Upper lobe of right lung (tissue), 1 donor: Measurements from ENCODE around the gene CAMK1D. TPM values are rescaled to one million over a fixed set of nuclear protein-coding genes. Genes with fewer than 3 reads are reported as not detected.

ENCODE experiments used
- ATAC-seq: fragments of 200-7000 bp; cut with Tn5 transposase; one replicate; pipeline ENCODE4 v1.9.1; 2020; ENCODE audit warnings: mild to moderate bottlenecking, moderate library complexity
- DNase-seq: peaks from one replicate; pipeline ENCODE4 v3.0.0-alpha.2; 2020
- H3K27ac ChIP-seq: fragments of 200-600 bp; one replicate; pipeline ENCODE4 v1.8.0; 2022
- H3K27me3 ChIP-seq: fragments of 200-600 bp; one replicate; pipeline ENCODE4 v1.8.0; 2022; ENCODE audit warnings: mild to moderate bottlenecking
- H3K36me3 ChIP-seq: fragments of 200-600 bp; one replicate; pipeline ENCODE4 v1.8.0; 2022
- H3K4me1 ChIP-seq: fragments of 200-600 bp; one replicate; pipeline ENCODE4 v1.8.0; 2022
- H3K4me3 ChIP-seq: fragments of 200-600 bp; one replicate; pipeline ENCODE4 v1.8.0; 2022; ENCODE audit warnings: mild to moderate bottlenecking
- H3K9me3 ChIP-seq: fragments of 200-600 bp; one replicate; pipeline ENCODE4 v1.8.0; 2022
- CTCF ChIP-seq: fragments of 200-600 bp; IDR thresholded peaks from one replicate; pipeline ENCODE4 v1.8.0; 2022; ENCODE audit warnings: antibody characterized with exemption
- intact Hi-C: fragments of 100-400 bp; cut with DNase I; formaldehyde crosslinking; loops from one replicate; pipeline ENCODE4 v1.11.0; 2022
- total RNA-seq: library from RNA; stranded (reverse); fragmentation: NEBNext Ultra II Directional; extraction: Animal tissue kit (Norgen Biotek cat#: 25700); gene quantifications from one replicate; pipeline ENCODE4 v1.2.1, GENCODE V29; 2021
- donor health status: DM: no; HTN: yes; CAD: no; lungs with severe emphysema.

CAMK1D gene
- total RNA-seq, 1 donor from 2014 or later, result 17.1 TPM

DNA sequence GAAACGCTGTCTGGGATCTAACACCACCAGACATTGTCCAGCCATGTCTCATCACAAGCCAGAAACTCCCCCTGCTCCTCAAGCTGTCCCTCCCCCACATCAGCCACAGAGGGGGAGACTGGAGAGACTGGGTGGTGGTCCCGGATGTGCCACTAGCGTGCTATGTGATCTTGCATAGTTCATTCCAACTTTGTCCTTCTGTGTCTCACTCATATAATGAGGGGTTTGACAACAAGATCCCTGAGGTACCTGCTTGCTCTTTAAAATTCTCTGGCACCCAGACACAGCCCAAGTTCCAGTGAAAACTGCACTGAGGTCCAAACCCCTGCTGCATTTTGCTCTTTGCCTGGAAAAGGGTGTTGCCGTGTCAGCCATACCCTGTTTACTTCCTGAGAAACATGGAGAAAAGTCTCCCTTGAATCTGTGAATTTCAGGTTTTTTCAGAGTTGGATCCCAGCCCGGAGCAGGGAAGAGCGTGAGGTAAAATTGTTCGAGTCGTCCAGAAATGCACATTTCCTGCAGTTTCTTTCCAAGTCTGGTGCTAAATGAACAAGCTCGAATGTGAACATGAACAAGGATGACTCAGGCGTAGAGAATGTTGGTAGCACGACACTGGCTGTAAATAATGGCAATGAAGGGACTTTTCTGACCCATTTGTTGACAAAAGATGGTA lies 495.6 kb downstream of the CAMK1D start:
- H3K27ac ChIP-seq, result no peak overlapping the region
- no peak for ATAC-seq
- intact Hi-C loops, result no loop called here
- H3K4me1 ChIP-seq, result peaks cover 12% of the 10 kb centered on the region
- no peak for TF ChIP-seq CTCF
- no peaks in the 10 kb centered on the region for H3K27me3 ChIP-seq
- no peaks in the 10 kb centered on the region for H3K9me3 ChIP-seq
- no peaks in the 10 kb centered on the region for H3K36me3 ChIP-seq
- DNase-seq, result no peak
- H3K4me3 ChIP-seq, result no peak overlapping the region

DNA sequence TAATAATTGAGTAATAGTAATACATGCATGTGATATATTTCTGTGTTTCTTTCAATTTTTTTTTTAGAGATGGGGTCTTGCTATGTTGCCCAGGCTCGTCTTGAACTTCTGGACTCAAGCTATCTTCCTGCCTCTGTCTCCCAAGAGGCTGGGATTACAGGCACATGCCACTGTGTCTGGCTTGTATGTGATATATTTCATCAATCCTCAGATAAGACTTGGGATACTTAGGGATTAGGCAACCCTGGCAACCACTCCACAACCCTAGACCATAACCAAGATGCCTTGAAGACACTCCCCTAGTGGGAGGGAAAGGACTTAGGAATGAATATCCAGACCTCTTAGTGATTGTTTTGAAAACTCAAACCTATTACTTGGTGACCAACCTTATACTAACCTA lies 497.4 kb downstream of the CAMK1D start:
- intact Hi-C loops, result no loop called here
- TF ChIP-seq CTCF, result no peak
- H3K27ac ChIP-seq, result no peak overlapping the region
- no peaks in the 10 kb centered on the region for H3K27me3 ChIP-seq
- ATAC-seq (no peak), DNase-seq (no peak)
- H3K4me3 ChIP-seq, result no peak overlapping the region
- H3K36me3 ChIP-seq, result no peaks in the 10 kb centered on the region
- peaks cover 7% of the 10 kb centered on the region for H3K4me1 ChIP-seq
- no peaks in the 10 kb centered on the region for H3K9me3 ChIP-seq

DNA sequence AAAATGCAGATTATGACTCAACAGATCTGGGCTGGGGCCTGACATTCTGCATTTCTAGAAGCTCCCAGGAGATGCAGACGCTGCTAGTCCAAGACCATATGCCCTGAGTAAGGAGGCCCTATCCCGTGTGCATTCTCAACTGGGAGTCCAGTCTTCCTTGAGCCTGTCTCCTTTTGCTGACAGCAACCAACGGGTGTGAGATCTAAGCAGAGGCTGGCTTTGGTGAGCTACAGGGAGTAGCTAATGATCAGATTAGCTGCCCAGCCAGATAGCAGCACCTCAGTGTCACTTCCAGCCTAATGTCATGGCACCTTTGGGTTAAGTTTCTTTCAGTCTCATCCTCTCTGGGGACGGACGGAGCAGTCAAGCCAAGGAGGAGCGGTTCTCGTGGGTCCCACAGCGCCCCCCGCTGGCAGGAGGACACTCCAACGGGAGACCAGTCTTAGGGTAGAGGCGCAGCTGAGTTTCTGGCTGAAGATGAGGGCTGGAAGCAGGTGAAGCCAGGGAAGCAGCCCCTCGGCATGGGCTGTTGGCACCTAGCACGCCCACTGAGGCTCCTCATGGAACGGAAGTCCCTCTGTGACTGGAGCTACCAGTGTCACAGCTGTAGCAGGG lies 498.1 kb downstream of the CAMK1D start:
- DNase-seq (no peak), ATAC-seq (no peak)
- Histone ChIP-seq H3K27me3 (no peaks in the 10 kb centered on the region), H3K4me3 (no peak overlapping the region), H3K4me1 (peaks cover 7% of the 10 kb centered on the region), H3K27ac (no peak overlapping the region), H3K9me3 (no peaks in the 10 kb centered on the region), H3K36me3 (no peaks in the 10 kb centered on the region)
- intact Hi-C loops, result no loop called here
- peak; percentile 25 for TF ChIP-seq CTCF

DNA sequence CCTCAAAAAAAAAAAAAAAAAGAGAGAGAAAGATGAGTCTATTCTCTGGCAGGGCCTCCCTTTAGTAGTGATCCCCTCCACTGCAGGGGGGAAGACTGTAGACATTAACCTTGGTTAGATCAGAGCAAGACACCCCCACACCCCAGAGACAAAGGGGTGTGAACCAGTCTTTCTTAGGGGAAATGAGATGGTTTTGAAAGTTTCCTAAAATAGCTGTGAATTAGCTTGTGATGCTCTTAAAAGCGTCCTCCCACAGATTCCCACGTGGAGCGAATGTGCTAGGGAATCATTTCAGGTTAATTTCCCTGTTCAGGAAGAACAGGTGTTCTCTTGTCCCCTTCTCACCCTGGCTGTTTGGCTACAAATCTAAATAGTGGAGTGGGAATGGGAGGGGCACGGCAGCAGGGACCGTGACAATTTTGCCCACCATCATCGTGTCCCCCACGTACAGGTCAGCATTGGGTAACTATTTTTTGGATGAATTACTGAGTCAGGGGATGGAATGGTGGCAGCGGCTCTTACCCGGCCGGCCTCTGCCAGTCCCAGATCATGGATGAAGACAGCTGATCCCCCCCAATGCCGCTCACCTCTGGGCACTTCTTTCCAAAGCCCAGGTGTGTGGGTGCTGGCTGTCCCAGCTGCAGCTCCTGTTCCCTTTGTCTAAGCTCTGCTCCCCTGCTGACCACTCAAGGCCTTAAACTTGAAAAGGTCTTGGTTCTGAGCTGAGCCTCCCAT lies 499.3 kb downstream of the CAMK1D start:
- Histone ChIP-seq H3K36me3 (no peaks in the 10 kb centered on the region), H3K4me1 (peaks cover 7% of the 10 kb centered on the region), H3K27me3 (no peaks in the 10 kb centered on the region), H3K27ac (no peak overlapping the region), H3K4me3 (no peak overlapping the region), H3K9me3 (no peaks in the 10 kb centered on the region)
- TF ChIP-seq CTCF, result no peak
- DNase-seq (no peak), ATAC-seq (no peak)
- intact Hi-C loops, result no loop called here

DNA sequence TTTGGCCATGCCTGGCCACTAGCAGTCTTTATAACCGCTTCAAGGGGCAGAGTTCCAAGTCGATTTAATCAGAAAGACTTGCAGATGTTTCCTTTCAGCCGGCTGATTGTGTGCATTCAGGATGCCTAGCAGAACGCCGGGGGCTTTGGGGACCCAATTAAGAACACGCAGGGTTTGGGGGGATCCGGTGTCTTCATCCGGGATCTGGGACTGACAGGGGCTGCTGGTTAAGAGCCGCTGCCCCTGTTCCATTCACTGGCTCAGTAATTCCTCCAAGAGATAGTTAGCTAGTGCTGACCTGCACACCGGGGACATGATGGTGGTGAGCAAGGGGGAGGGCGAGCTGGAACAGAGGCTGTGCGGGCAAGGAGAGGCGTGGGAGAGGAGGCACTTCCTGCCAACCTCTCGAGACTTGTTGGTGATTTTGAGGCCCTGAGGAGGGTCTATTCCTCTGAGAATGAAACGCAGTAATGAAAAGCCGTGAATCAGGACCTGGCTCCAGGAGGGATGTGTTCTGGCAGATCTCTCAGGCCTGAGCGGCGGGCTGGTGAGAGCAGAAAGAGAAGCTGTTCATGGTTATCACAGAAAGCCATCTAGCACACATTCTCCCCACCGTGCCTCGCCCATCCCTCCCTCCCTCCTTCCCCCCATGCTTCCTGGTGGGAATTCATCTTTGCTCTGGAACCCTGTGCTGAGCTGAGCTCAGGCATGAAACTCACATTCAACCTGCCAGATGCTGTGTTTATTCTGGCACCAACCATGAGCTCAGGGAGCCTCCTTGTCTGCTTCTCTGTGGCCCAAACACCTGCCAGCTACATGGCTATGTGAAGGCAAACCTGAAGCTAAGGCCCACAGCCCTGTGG lies 500.2 kb downstream of the CAMK1D start:
- Histone ChIP-seq H3K27me3 (no peaks in the 10 kb centered on the region), H3K36me3 (no peaks in the 10 kb centered on the region), H3K4me3 (no peak overlapping the region), H3K4me1 (peaks cover 6% of the 10 kb centered on the region), H3K9me3 (no peaks in the 10 kb centered on the region), H3K27ac (no peak overlapping the region)
- DNase-seq (no peak), ATAC-seq (no peak)
- intact Hi-C loops, result no loop called here
- TF ChIP-seq CTCF, result no peak
